Stimulated activated CD4-positive, alpha-beta T cell treated with anti-CD3 and anti-CD28 coated beads, Interleukin-4, amount 100 ng/mL, for 48 hours (primary cell): ENCODE results near the gene CCDC28B.
"Not testable (repeated sequence)": the region's sequence is repeated elsewhere in the genome, so short reads cannot be mapped to it uniquely, and the experiment has no call there.

Source experiments
- DNase-seq, 2 donors: peaks; one replicate each; pipeline ENCODE4 v3.0.0-alpha.2; 2020; ENCODE audit warnings: low read depth in 2 of 2

Gene CCDC28B

GRCh38 chr1:32200226-32201010 lies at the start of gene CCDC28B:
CCDC28B (plus strand) TSS chr1:32200595; CDS start chr1:32201936, 1,341 bp downstream.
- no peak for DNase-seq

- no peak for DNase-seq
Observed at GRCh38 chr1:32150847-32151246, 49.5 kb upstream of the CCDC28B start.

GRCh38 chr1:32151319-32151787 lies 49.0 kb upstream of the CCDC28B start:
- no peak for DNase-seq

GRCh38 chr1:32159189-32159588 lies 41.2 kb upstream of the CCDC28B start:
- no peak for DNase-seq

- no peak for DNase-seq
Observed at GRCh38 chr1:32163405-32163804, 37.0 kb upstream of the CCDC28B start.

- DNase-seq, result not testable (repeated sequence)
Observed at GRCh38 chr1:32165633-32166032, 34.8 kb upstream of the CCDC28B start.

GRCh38 chr1:32170991-32171390 lies 29.4 kb upstream of the CCDC28B start:
- DNase-seq, result no peak

GRCh38 chr1:32172621-32173245 lies 27.7 kb upstream of the CCDC28B start:
- no peak for DNase-seq

GRCh38 chr1:32178380-32179192 lies 21.8 kb upstream of the CCDC28B start:
- no peak for DNase-seq

GRCh38 chr1:32179193-32179442 lies 21.3 kb upstream of the CCDC28B start:
- no peak for DNase-seq

GRCh38 chr1:32179443-32180185 lies 20.8 kb upstream of the CCDC28B start, which contains the start of gene TXLNA:
TXLNA (plus strand) TSS chr1:32179675; CDS start chr1:32180346, 671 bp downstream.
- peak; percentile 85 to 90 for DNase-seq

- peak; percentile 30 for DNase-seq
Observed at GRCh38 chr1:32180186-32181060, 20.0 kb upstream of the CCDC28B start.

- DNase-seq, result no peak
Observed at GRCh38 chr1:32181065-32181464, 19.3 kb upstream of the CCDC28B start.

GRCh38 chr1:32181563-32181962 lies 18.8 kb upstream of the CCDC28B start:
- no peak for DNase-seq

GRCh38 chr1:32182060-32182459 lies 18.3 kb upstream of the CCDC28B start:
- no peak for DNase-seq

- DNase-seq, result no peak
Observed at GRCh38 chr1:32184650-32185049, 15.7 kb upstream of the CCDC28B start.

- no peak for DNase-seq
Observed at GRCh38 chr1:32186077-32186476, 14.3 kb upstream of the CCDC28B start.

GRCh38 chr1:32186491-32186890 lies 13.9 kb upstream of the CCDC28B start:
- DNase-seq, result no peak

GRCh38 chr1:32187850-32188249 lies 12.5 kb upstream of the CCDC28B start:
- no peak for DNase-seq

GRCh38 chr1:32192220-32192948 lies 8.0 kb upstream of the CCDC28B start:
- no peak for DNase-seq
